Measurements from ENCODE around the gene TNFAIP1. TPM values are rescaled to one million over a fixed set of nuclear protein-coding genes. Genes with fewer than 3 reads are reported as not detected.

Gene TNFAIP1
- total and polyA plus RNA-seq, 4 donors = 17.7 to 59.6 (median 35.9) TPM

- no peaks in the 10 kb centered on the region for H3K9me3 ChIP-seq (ENCODE audit: control insufficient read depth in 4 of 4, insufficient read depth in 3 of 4, low read length in 3 of 4)
- H3K4me3 ChIP-seq = no peak overlapping the region
- TF ChIP-seq CTCF (IDR thresholded peaks at IDR 0.05; ENCODE audit: control extremely low read depth, extremely low read depth) = no peak
- no peak for DNase-seq
- no peak overlapping the region for H3K27ac ChIP-seq (ENCODE audit: low read depth in 1 of 2, low read length in 1 of 2)
- 88% methylated on average over 3 of the region's 3 CpGs for WGBS, 2 donors
- no peaks in the 10 kb centered on the region for H3K27me3 ChIP-seq (ENCODE audit: control insufficient read depth in 3 of 3, insufficient read depth in 3 of 3, low read length in 2 of 3)
- H3K36me3 ChIP-seq (ENCODE audit: control insufficient read depth in 4 of 4, insufficient read depth in 4 of 4, low read length in 4 of 4) = peaks cover 10 to 33% (median 19%) of the 10 kb centered on the region in 4 donors
- peaks cover 0 to 3% (median 0%) of the 10 kb centered on the region in 5 donors for H3K4me1 ChIP-seq (ENCODE audit: control insufficient read depth in 5 of 5, insufficient read depth in 5 of 5, low read length in 5 of 5)
- H3K9ac ChIP-seq (ENCODE audit: insufficient read depth in 1 of 2, low read length in 2 of 2) = no peak overlapping the region
- no peak for ATAC-seq (ENCODE audit: insufficient read depth, low FRiP score)
Observed at GRCh38 chr17:28365487-28365886, 29.9 kb downstream of the TNFAIP1 start.

GRCh38 chr17:28366605-28367004, 31.0 kb downstream of the TNFAIP1 start:
- Histone ChIP-seq H3K27ac (ENCODE audit: low read depth in 1 of 2, low read length in 1 of 2) (no peak overlapping the region), H3K9ac (ENCODE audit: insufficient read depth in 1 of 2, low read length in 2 of 2) (no peak overlapping the region), H3K4me1 (ENCODE audit: control insufficient read depth in 5 of 5, insufficient read depth in 5 of 5, low read length in 5 of 5) (peaks cover 0 to 9% (median 0%) of the 10 kb centered on the region in 5 donors), H3K4me3 (no peak overlapping the region), H3K27me3 (ENCODE audit: control insufficient read depth in 3 of 3, insufficient read depth in 3 of 3, low read length in 2 of 3) (no peaks in the 10 kb centered on the region), H3K36me3 (ENCODE audit: control insufficient read depth in 4 of 4, insufficient read depth in 4 of 4, low read length in 4 of 4) (peaks cover 7 to 24% (median 12%) of the 10 kb centered on the region in 4 donors), H3K9me3 (ENCODE audit: control insufficient read depth in 4 of 4, insufficient read depth in 3 of 4, low read length in 3 of 4) (no peaks in the 10 kb centered on the region)
- no peak for TF ChIP-seq CTCF (IDR thresholded peaks at IDR 0.05; ENCODE audit: control extremely low read depth, extremely low read depth)
- ATAC-seq (ENCODE audit: insufficient read depth, low FRiP score) (no peak), DNase-seq (no peak)
- WGBS, 2 donors = 70 to 77% methylated on average over 1 of the region's 1 CpG

- Histone ChIP-seq H3K36me3 (ENCODE audit: control insufficient read depth in 4 of 4, insufficient read depth in 4 of 4, low read length in 4 of 4) (peaks cover 3 to 21% (median 9%) of the 10 kb centered on the region in 4 donors), H3K9me3 (ENCODE audit: control insufficient read depth in 4 of 4, insufficient read depth in 3 of 4, low read length in 3 of 4) (no peaks in the 10 kb centered on the region), H3K27me3 (ENCODE audit: control insufficient read depth in 3 of 3, insufficient read depth in 3 of 3, low read length in 2 of 3) (no peaks in the 10 kb centered on the region), H3K9ac (ENCODE audit: insufficient read depth in 1 of 2, low read length in 2 of 2) (no peak overlapping the region), H3K4me3 (no peak overlapping the region), H3K4me1 (ENCODE audit: control insufficient read depth in 5 of 5, insufficient read depth in 5 of 5, low read length in 5 of 5) (peaks cover 0 to 15% (median 7%) of the 10 kb centered on the region in 5 donors), H3K27ac (ENCODE audit: low read depth in 1 of 2, low read length in 1 of 2) (no peak overlapping the region)
- 90 to 97% methylated on average over 21 of the region's 21 CpGs for WGBS, 2 donors
- ATAC-seq (ENCODE audit: insufficient read depth, low FRiP score) (no peak), DNase-seq (no peak)
- TF ChIP-seq CTCF (IDR thresholded peaks at IDR 0.05; ENCODE audit: control extremely low read depth, extremely low read depth) = no peak
Observed at GRCh38 chr17:28367641-28368305, 32.2 kb downstream of the TNFAIP1 start.

All from lung (tissue), 12 donors.